K562 (cell line): ENCODE results near the gene PRKG1. TPM values are rescaled to one million over a fixed set of nuclear protein-coding genes. Genes with fewer than 3 reads are reported as not detected.

Experiments
- CHD2 ChIP-seq: IDR thresholded peaks from 2 replicates; pipeline ENCODE4 v1.6.1; 2011; ENCODE audit warnings: low read depth, low read length
- FOXK2 ChIP-seq, 2 experiments: fragments of 450-650 bp; IDR thresholded peaks in 1 of 2; conservative IDR thresholded peaks in 1 of 2; 2 replicates each; pipeline ENCODE4 v1.6.1; 2016; ENCODE audit warnings: low read depth in 2 of 2, mild to moderate bottlenecking in 1 of 2
- GABPB1 ChIP-seq: sonication (generic); formaldehyde crosslinking; IDR thresholded peaks from 2 replicates; pipeline ENCODE4 v1.8.0; 2022; ENCODE audit warnings: mild to moderate bottlenecking, missing genetic modification reagents
- HEY1 ChIP-seq: fragments of 250-450 bp; sonication (Bioruptor Pico); IDR thresholded peaks from 2 replicates; pipeline ENCODE4 v1.5.0; 2020; ENCODE audit warnings: mild to moderate bottlenecking, moderate library complexity, borderline replicate concordance
- KLF6 ChIP-seq: fragments of 250-450 bp; sonication (Bioruptor Pico); IDR thresholded peaks from 2 replicates; pipeline ENCODE4 v1.4.0; 2020; ENCODE audit warnings: mild to moderate bottlenecking, moderate library complexity, borderline replicate concordance
- MTF1 ChIP-seq: fragments of 250-450 bp; sonication (Bioruptor Pico); IDR thresholded peaks from 2 replicates; pipeline ENCODE4 v1.9.0; 2021; ENCODE audit warnings: moderate library complexity, mild to moderate bottlenecking, inconsistent platforms, borderline replicate concordance
- NCOA6 ChIP-seq: fragments of 450-650 bp; IDR thresholded peaks from 2 replicates; pipeline ENCODE4 v1.6.1; 2017; ENCODE audit warnings: mild to moderate bottlenecking
- PTTG1 ChIP-seq: fragments of 450-650 bp; IDR thresholded peaks from 2 replicates; pipeline ENCODE4 v1.6.1; 2016; ENCODE audit warnings: low read depth, mild to moderate bottlenecking, missing genetic modification characterization, missing compliant biosample characterization
- TFAM ChIP-seq: fragments of 250-450 bp; sonication (Bioruptor Pico); conservative IDR thresholded peaks from 2 replicates; pipeline ENCODE4 v1.5.0; 2021; ENCODE audit warnings: mild to moderate bottlenecking, moderate library complexity
- TOE1 ChIP-seq, 2 experiments: fragments of 450-650 bp in 1 of 2; sonication (generic) in 1 of 2; formaldehyde crosslinking in 1 of 2; IDR thresholded peaks; 2 replicates each; pipeline versions ENCODE4 v1.7.1 to v1.8.0; 2016 to 2022; ENCODE audit warnings: borderline replicate concordance in 2 of 2, mild to moderate bottlenecking in 2 of 2, antibody characterized with exemption in 1 of 2, inconsistent platforms in 1 of 2, low read depth in 1 of 2, missing genetic modification reagents in 1 of 2, moderate library complexity in 1 of 2
- ZKSCAN1 ChIP-seq: fragments of 150-350 bp; IDR thresholded peaks from 2 replicates; pipeline ENCODE4 v1.6.1; 2016; ENCODE audit warnings: low read depth, low read length
- polyA plus RNA-seq, 8 experiments: library from polyadenylated mRNA; depleted of rRNA in 4 of 8; stranded (reverse) in 5 of 8; unstranded in 3 of 8; fragments of >200 nt; fragmentation: Nextera tagmentation in 2 of 8; fragmentation: Illumina TruSeq in 1 of 8; extraction: Ambion mirVana in 2 of 8; extraction: Trizol in 1 of 8; gene quantifications; 2 replicates each; pipeline versions ENCODE4 v1.2.1 to v1.2.3, GENCODE V29; 2011 to 2014; ENCODE audit warnings: inconsistent platforms in 1 of 8, missing spikeins in 1 of 8
- total RNA-seq, 7 experiments: library from RNA; depleted of rRNA in 6 of 7; stranded (reverse); fragments of >200 nt in 6 of 7; fragmentation: Illumina TruSeq in 2 of 7; extraction: Trizol in 2 of 7; gene quantifications; 2 replicates each; pipeline versions ENCODE4 v1.2.1 to v1.2.3, GENCODE V29; 2011 to 2021; ENCODE audit warnings: low replicate concordance in 1 of 7
- TF ChIP-seq, protein P1 (sequence below): fragments of 250-450 bp; sonication (Bioruptor Pico); IDR thresholded peaks from 2 replicates; pipeline ENCODE4 v1.8.0; 2021; ENCODE audit warnings: mild to moderate bottlenecking, moderate library complexity
- TF ChIP-seq, protein P2 (sequence below): sonication (generic); formaldehyde crosslinking; IDR thresholded peaks from 2 replicates; pipeline ENCODE4 v1.8.1; 2022; ENCODE audit warnings: missing genetic modification reagents
- TF ChIP-seq, protein P3 (sequence below), 3 experiments: fragments of 200-800 bp in 1 of 3; fragments of 250-450 bp in 1 of 3; fragments of 450-650 bp in 1 of 3; sonication (Bioruptor Pico) in 1 of 3; sonication (Bioruptor generic) in 1 of 3; formaldehyde crosslinking in 1 of 3; IDR thresholded peaks; 2 replicates each; pipeline versions ENCODE4 v1.6.1 to v1.8.0; 2016 to 2022; ENCODE audit warnings: mild to moderate bottlenecking in 2 of 3, missing genetic modification characterization in 2 of 3, missing compliant biosample characterization in 1 of 3, moderate library complexity in 1 of 3
- TF ChIP-seq, protein P4 (sequence below), 2 experiments: fragments of 450-650 bp in 1 of 2; sonication (generic) in 1 of 2; formaldehyde crosslinking in 1 of 2; IDR thresholded peaks in 1 of 2; conservative IDR thresholded peaks in 1 of 2; 2 replicates each; pipeline versions ENCODE4 v1.6.1 to v1.8.1; 2016 to 2023; ENCODE audit warnings: mild to moderate bottlenecking in 2 of 2, moderate library complexity in 2 of 2, inconsistent platforms in 1 of 2, missing genetic modification reagents in 1 of 2
- TF ChIP-seq, protein P5 (sequence below): sonication (generic); formaldehyde crosslinking; IDR thresholded peaks from 2 replicates; pipeline ENCODE4 v1.5.0; 2020; ENCODE audit warnings: missing genetic modification reagents

The PRKG1 gene
- total and polyA plus RNA-seq, 9 of the 15 experiments (the other 6 are each of a cell fraction or from before 2014, with no cell fraction given), result 0.22 TPM; not detected in 8

DNA sequence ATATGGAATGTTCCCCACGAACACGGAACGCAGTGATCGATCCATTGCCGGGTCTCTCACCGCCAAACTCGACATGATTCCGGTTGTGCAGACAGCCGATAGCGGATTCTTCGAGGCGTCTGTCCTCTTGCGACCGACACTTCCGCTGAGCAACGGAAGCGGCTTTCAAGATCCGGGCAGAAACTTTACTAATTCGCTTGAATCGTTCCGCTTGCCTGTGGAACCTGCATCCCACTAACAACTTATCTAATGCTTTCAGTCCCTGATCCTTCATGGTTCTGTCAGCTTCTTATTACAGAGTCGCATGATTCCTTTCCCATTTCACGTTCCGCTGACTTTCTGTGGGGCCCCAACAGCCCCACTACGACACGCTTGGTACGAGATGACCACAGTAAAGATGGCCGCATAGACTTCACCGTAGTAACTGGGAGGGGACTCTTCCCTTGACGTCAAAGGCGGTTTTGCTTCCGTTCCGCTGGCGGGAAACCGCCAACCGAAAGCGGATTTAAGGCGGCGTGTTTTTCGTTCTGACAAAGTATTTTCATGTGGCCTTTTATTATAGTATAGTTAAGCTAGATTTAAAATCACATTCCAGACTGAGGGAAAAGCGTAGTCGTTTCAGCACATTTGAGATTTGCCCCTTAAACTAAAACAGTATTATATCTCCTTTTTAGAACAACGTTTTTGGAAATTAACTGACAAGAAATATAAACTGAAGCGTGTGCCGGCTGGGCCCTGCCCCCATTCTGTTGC lies 625.4 kb downstream of the PRKG1 start, which contains the start of gene CSTF2T (continued):
- TF ChIP-seq GABPB1, result peak; percentile 99
- TF ChIP-seq, protein P1, sequence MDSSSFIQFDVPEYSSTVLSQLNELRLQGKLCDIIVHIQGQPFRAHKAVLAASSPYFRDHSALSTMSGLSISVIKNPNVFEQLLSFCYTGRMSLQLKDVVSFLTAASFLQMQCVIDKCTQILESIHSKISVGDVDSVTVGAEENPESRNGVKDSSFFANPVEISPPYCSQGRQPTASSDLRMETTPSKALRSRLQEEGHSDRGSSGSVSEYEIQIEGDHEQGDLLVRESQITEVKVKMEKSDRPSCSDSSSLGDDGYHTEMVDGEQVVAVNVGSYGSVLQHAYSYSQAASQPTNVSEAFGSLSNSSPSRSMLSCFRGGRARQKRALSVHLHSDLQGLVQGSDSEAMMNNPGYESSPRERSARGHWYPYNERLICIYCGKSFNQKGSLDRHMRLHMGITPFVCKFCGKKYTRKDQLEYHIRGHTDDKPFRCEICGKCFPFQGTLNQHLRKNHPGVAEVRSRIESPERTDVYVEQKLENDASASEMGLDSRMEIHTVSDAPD (CRISPR knock-in tag), result no peak
- TF ChIP-seq TFAM, result no peak
- peak; percentile 63 to 69; a peak in 3 of 4 replicates for TF ChIP-seq FOXK2 (conservative IDR thresholded peaks at IDR 0.05 in 1 of 2, IDR thresholded peaks at IDR 0.05 in 1 of 2; ENCODE audit: low read depth in 2 of 2)
- TF ChIP-seq, protein P2, sequence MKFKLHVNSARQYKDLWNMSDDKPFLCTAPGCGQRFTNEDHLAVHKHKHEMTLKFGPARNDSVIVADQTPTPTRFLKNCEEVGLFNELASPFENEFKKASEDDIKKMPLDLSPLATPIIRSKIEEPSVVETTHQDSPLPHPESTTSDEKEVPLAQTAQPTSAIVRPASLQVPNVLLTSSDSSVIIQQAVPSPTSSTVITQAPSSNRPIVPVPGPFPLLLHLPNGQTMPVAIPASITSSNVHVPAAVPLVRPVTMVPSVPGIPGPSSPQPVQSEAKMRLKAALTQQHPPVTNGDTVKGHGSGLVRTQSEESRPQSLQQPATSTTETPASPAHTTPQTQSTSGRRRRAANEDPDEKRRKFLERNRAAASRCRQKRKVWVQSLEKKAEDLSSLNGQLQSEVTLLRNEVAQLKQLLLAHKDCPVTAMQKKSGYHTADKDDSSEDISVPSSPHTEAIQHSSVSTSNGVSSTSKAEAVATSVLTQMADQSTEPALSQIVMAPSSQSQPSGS, result no peak
- no peak for TF ChIP-seq PTTG1 (tag)
- no peak for TF ChIP-seq KLF6 (CRISPR knock-in tag)
- TF ChIP-seq, protein P3, sequence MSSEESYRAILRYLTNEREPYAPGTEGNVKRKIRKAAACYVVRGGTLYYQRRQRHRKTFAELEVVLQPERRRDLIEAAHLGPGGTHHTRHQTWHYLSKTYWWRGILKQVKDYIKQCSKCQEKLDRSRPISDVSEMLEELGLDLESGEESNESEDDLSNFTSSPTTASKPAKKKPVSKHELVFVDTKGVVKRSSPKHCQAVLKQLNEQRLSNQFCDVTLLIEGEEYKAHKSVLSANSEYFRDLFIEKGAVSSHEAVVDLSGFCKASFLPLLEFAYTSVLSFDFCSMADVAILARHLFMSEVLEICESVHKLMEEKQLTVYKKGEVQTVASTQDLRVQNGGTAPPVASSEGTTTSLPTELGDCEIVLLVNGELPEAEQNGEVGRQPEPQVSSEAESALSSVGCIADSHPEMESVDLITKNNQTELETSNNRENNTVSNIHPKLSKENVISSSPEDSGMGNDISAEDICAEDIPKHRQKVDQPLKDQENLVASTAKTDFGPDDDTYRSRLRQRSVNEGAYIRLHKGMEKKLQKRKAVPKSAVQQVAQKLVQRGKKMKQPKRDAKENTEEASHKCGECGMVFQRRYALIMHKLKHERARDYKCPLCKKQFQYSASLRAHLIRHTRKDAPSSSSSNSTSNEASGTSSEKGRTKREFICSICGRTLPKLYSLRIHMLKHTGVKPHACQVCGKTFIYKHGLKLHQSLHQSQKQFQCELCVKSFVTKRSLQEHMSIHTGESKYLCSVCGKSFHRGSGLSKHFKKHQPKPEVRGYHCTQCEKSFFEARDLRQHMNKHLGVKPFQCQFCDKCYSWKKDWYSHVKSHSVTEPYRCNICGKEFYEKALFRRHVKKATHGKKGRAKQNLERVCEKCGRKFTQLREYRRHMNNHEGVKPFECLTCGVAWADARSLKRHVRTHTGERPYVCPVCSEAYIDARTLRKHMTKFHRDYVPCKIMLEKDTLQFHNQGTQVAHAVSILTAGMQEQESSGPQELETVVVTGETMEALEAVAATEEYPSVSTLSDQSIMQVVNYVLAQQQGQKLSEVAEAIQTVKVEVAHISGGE (CRISPR knock-in tag; IDR thresholded peaks at IDR 0.05), result peak; percentile 98 to 99 (median 99)
- TF ChIP-seq ZKSCAN1, result peak; percentile 47; the same call in 1 of the 2 replicates
- no peak for TF ChIP-seq NCOA6
- peak; percentile 90 for TF ChIP-seq TOE1 (IDR thresholded peaks at IDR 0.05; ENCODE audit: borderline replicate concordance)
- TF ChIP-seq TOE1 (CRISPR knock-in tag; IDR thresholded peaks at IDR 0.05; ENCODE audit: borderline replicate concordance, low read depth), result no peak
- TF ChIP-seq CHD2, result no peak
- TF ChIP-seq, protein P4, sequence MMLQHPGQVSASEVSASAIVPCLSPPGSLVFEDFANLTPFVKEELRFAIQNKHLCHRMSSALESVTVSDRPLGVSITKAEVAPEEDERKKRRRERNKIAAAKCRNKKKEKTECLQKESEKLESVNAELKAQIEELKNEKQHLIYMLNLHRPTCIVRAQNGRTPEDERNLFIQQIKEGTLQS (IDR thresholded peaks at IDR 0.05), result peak; percentile 42; the same call in 1 of the 2 replicates
- TF ChIP-seq, protein P4 (CRISPR knock-in tag; conservative IDR thresholded peaks at IDR 0.05), result no peak
- TF ChIP-seq HEY1 (CRISPR knock-in tag), result peak; percentile 60; the same call in 1 of the 2 replicates
- no peak for TF ChIP-seq MTF1 (CRISPR knock-in tag)
- TF ChIP-seq, protein P5, sequence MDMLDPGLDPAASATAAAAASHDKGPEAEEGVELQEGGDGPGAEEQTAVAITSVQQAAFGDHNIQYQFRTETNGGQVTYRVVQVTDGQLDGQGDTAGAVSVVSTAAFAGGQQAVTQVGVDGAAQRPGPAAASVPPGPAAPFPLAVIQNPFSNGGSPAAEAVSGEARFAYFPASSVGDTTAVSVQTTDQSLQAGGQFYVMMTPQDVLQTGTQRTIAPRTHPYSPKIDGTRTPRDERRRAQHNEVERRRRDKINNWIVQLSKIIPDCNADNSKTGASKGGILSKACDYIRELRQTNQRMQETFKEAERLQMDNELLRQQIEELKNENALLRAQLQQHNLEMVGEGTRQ (CRISPR knock-in tag), result no peak
